GM21447 (cell line): ENCODE measurements around the gene SLC25A47.
"Not testable (repeated sequence)": the region's sequence is repeated elsewhere in the genome, so short reads cannot be mapped to it uniquely, and the experiment has no call there.

Experiments used
- ATAC-seq: cut with Tn5 transposase; IDR thresholded peaks from one replicate; pipeline ENCODE4 v1.9.1; 2021; ENCODE audit not compliant: unreplicated experiment

SLC25A47 gene

DNA sequence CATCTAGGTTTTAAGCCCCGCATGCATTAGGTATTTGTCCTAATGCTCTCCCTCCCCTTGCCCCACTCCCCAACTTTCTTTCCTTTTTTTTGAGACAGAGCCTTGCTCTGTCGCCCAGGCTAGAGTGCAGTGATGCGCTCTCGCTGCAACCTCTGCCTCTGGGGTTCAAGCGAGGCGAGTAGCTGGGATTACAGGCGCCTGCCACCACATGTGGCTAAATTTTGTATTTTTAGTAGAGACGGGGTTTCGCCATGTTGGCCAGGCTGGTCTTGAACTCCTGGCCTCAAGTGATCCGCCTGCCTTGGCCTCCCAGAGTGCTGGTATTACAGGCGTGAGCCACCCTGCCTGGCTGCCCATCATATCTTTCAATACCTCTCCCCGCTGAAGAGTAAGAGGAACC, 19.7 kb downstream of the SLC25A47 start:
- not testable (repeated sequence) for ATAC-seq

DNA sequence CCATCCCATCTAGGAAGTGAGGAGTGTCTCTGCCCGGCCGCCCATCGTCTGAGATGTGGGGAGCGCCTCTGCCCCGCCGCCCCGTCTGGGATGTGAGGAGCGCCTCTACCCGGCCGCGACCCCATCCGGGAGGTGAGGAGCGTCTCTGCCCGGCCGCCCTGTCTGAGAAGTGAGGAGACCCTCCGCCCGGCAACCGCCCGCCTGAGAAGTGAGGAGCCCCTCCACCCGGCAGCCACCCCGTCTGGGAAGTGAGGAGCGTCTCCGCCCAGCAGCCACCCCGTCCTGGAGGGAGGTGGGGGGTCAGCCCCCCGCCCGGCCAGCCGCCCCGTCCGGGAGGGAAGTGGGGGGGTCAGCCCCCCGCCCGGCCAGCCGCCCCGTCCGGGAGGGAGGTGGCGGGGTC, 21.5 kb downstream of the SLC25A47 start:
- not testable (repeated sequence) for ATAC-seq

GRCh38 chr14:100345711-100346110, 22.6 kb downstream of the SLC25A47 start:
- ATAC-seq = no peak

- no peak for ATAC-seq
Observed at GRCh38 chr14:100346306-100347091, 23.4 kb downstream of the SLC25A47 start.

DNA sequence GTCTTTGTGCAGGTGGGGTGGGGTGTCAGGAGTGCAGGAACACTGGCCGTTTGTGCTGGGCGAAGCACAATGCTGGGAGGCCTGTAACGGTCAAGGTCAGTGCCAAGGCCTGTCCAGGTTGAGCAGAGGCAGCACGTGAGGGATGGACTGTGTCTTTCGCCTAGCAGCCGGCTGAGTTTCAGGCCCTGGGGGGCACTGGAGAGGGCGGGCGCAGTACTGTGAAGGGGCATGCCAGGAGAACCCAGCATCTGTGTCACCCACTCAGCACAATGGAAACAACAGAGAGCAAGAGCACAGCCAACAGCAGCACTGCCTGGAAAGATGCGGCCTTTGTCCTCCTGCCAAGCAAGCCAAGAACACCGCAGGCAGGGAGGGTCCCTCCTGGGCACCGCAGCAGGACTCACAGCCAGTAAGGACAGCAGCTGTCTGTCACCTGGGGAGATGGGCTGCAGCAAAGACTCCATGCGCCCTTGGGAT, 25.2 kb downstream of the SLC25A47 start:
- ATAC-seq = no peak

- no peak for ATAC-seq
Observed at GRCh38 chr14:100348784-100349685, 25.9 kb downstream of the SLC25A47 start.

GRCh38 chr14:100350276-100350926, 27.3 kb downstream of the SLC25A47 start:
- no peak for ATAC-seq

DNA sequence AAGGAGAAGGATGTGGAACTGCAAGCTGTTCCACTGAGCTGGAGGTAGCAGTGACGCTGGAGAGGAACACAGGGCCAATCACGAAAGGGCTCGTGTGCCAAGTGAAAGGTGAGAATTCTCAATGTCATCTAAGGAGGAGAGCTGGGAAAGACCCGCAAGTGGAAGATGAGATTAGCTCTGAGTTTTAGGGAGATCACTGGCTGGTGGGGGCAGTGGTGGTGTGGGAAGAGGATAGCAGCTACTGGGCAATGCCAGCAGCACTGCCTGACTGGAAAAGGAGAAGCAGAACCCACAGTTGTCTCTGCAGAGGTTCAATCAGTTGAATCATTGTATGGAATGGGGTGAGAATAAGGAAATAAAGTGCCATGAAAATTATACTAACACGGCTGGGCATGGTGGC, 27.8 kb downstream of the SLC25A47 start:
- ATAC-seq = no peak

DNA sequence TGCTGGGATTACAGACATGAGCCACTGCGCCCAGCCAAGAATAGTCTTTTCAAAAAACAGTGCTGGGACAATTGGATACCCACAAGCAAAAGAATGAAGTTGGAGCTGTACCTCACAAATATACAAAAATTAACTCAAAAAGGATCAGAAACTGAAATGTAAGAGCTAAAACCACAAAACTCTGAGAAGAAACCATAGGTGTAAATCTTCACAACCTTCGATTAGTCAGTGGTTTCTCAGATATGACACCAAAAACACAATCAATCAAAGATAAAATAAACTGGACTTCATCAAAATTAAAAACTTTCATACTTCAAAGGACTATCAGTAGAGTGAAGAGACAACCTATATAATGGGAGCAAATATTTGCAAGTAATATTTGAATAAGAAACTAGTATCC, 35.3 kb downstream of the SLC25A47 start:
- ATAC-seq = no peak

- no peak for ATAC-seq
Observed at GRCh38 chr14:100359111-100359510, 36.0 kb downstream of the SLC25A47 start.

- ATAC-seq = no peak
Observed at GRCh38 chr14:100359881-100360280, 36.7 kb downstream of the SLC25A47 start.

DNA sequence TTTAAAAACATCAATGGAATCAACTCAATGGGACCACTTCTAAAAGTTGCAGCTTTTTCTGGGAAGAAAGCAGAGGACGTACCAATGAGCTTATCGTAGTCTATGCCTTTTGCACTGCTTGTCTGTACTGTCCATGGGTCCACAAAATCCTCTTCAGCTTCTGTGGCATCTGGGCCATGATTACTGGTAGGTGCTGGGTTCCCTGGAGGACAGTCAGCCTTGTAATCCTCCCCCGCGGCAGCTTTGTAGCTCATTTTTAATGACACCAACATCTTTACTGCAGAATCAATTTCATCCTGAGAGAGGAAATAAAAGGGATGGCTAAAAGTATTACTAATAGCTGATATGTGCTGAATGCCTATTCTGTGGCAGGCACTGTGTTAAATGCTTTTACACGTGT, 38.5 kb downstream of the SLC25A47 start:
- no peak for ATAC-seq

GRCh38 chr14:100362311-100362927, 39.3 kb downstream of the SLC25A47 start:
- no peak for ATAC-seq

DNA sequence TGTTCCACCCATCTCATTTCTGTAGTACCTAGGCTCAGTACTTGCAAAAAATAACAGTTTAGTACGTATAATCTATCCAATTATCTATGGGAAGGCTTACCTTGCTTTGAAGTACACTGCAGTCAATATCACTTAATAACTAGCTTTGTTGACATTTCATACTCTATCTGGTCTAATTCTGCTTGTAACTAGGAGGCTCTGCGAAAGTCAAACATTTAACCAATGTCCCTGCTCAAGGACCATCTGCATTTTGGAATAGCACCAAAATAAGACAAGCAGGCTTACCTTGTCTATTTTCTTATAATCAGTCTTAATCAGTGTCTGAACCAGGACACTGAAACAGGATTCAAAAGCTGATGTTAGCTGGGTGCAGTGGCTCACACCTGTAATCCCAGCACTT, 39.9 kb downstream of the SLC25A47 start:
- no peak for ATAC-seq

DNA sequence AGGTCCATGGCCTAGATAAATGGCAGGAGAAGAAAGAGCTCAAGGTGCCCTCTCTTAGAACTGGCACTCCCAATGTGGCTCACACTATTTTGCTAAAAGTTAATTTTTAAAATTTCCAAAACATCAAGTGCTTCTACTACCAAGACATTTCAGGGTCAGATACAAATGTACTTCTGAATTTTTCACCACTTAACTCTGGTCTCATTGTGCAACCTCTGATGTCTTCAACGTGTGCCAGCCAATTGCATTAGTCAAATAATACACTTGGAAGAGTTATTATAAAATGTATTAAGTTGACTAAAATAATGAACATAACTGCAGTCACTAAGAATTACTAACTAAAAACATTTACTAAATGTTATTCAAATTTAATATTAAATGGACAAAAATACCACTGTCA, 41.3 kb downstream of the SLC25A47 start:
- no peak for ATAC-seq

GRCh38 chr14:100365741-100366140, 42.6 kb downstream of the SLC25A47 start:
- ATAC-seq = no peak

DNA sequence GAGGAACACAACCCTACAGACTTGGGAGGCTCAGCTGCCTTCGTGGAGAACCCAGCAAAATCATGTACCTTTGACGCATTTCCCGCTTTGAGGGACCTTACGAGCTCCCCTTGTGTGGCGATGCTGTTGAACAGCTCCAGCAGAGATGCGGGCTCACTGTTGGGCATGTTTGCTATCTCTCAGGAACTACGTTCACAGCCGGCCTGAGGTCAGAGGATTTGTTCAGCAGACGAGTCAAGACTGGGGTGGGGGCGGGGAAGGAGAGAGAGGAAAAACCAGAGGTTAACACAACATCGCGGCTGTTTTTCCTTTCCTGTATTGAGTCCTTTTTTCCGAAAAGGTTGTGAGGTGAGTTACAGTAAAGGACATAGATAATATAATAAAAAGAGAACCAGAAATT, 45.9 kb downstream of the SLC25A47 start:
- no peak for ATAC-seq

DNA sequence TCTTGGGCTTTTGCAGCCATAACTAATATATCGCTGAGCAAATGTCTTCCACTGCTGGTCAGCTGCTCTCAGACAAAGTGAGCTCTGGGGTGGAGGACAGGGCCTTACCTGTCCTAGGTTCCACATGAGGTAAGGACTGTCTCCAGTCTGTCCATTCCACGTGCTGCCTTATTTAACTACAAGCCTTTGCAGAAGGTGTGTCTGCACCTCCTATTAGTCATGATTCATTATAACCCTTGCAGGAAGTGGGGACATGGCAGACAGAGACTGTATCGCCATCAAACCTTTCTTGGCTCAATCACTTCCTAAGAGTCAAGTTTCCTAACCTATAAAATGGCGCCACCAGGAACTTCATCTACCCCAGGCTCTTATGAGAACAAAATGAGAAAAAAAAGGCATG, 46.9 kb downstream of the SLC25A47 start:
- no peak for ATAC-seq

DNA sequence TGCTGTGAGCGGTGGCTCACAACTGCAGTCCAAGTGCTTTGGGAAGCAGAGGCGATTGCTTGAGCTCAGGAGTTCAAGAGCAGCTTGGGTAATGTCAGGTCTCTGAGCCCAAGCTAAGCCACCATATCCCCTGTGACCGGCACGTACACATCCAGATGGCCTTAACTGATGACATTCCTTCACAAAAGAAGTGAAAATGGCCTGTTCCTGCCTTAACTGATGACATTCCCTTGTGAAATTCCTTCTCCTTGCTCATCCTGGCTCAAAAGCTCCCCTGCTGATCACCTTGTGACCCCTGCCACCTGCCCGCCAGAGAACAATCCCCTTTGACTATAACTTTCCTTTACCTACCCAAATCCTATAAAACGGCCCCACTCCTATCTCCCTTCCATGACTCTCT, 48.6 kb downstream of the SLC25A47 start:
- ATAC-seq = no peak

GRCh38 chr14:100372357-100373048, 49.4 kb downstream of the SLC25A47 start:
- no peak for ATAC-seq
